ENCODE data around the gene LAMA2. TPM values are rescaled to one million over a fixed set of nuclear protein-coding genes. Genes with fewer than 3 reads are reported as not detected.
A peak's percentile ranks its signal among the peaks of the same experiment; 100 is the strongest.

LAMA2 gene
- total and polyA plus RNA-seq, 2 experiments from 2014 or later, result 0.91 to 6.4 TPM

DNA sequence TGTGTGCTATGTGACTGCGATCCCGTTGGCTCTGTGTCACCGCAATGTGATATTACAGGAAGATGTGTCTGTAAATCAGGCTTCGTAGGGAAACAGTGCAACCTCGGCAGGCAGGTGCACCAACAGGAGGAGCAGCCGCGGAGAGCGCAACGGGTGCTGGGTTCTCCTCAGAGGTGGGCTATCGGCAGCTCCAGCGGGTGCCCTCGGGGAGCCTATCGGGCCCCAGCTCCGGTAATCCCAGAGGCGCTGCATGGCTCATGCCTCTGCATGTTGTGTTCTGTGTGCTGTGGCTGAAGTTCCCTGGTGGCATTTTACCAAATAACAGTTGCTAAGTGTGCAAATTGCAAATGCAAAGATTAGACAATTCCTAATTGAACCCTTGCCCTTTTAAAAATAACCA, 409.9 kb downstream of the LAMA2 start:
- H3K4me1 ChIP-seq (ENCODE audit: insufficient read depth), result no peaks in the 10 kb centered on the region
- no peak overlapping the region for H3K4me3 ChIP-seq
- no peak overlapping the region for H3K27ac ChIP-seq (ENCODE audit: low read depth)
- Mint-ChIP-seq H3K27me3 (ENCODE audit: insufficient read depth, low read depth, poor library complexity) (no peaks in the 10 kb centered on the region), H3K27ac (no peak overlapping the region), H3K9me3 (no peaks in the 10 kb centered on the region), H3K4me3 (no peak overlapping the region), H3K36me3 (ENCODE audit: low read depth) (no peaks in the 10 kb centered on the region), H3K4me1 (no peaks in the 10 kb centered on the region)
- H3K4me2 ChIP-seq, result no peak overlapping the region
- H3F3A ChIP-seq (replicated peaks; ENCODE audit: low read depth), result no peaks in the 10 kb centered on the region
- H3K27me3 ChIP-seq (ENCODE audit: insufficient read depth), result no peaks in the 10 kb centered on the region
- H3K79me2 ChIP-seq (replicated peaks; ENCODE audit: insufficient read depth), result no peaks in the 10 kb centered on the region
- DNase-seq (ENCODE audit: low spot score), result no peak
- TF ChIP-seq STAT1 (IDR thresholded peaks at IDR 0.05; ENCODE audit: unreplicated experiment), result no peak
- TF ChIP-seq CREB1 (CRISPR knock-in tag; IDR thresholded peaks at IDR 0.05; ENCODE audit: low read depth), result no peak
- TF ChIP-seq EZH2 (IDR thresholded peaks at IDR 0.05; ENCODE audit: low read depth, unreplicated experiment), result no peak
- TF ChIP-seq, protein P1, sequence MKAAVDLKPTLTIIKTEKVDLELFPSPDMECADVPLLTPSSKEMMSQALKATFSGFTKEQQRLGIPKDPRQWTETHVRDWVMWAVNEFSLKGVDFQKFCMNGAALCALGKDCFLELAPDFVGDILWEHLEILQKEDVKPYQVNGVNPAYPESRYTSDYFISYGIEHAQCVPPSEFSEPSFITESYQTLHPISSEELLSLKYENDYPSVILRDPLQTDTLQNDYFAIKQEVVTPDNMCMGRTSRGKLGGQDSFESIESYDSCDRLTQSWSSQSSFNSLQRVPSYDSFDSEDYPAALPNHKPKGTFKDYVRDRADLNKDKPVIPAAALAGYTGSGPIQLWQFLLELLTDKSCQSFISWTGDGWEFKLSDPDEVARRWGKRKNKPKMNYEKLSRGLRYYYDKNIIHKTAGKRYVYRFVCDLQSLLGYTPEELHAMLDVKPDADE (IDR thresholded peaks at IDR 0.05), result no peak
- no peak for TF ChIP-seq EZH2phosphoT487 (IDR thresholded peaks at IDR 0.05; ENCODE audit: unreplicated experiment)
- TF ChIP-seq JUNB (IDR thresholded peaks at IDR 0.05; ENCODE audit: unreplicated experiment), result no peak
- no peak for TF ChIP-seq NANOG (IDR thresholded peaks at IDR 0.05; ENCODE audit: borderline replicate concordance)
- TF ChIP-seq, protein P2, sequence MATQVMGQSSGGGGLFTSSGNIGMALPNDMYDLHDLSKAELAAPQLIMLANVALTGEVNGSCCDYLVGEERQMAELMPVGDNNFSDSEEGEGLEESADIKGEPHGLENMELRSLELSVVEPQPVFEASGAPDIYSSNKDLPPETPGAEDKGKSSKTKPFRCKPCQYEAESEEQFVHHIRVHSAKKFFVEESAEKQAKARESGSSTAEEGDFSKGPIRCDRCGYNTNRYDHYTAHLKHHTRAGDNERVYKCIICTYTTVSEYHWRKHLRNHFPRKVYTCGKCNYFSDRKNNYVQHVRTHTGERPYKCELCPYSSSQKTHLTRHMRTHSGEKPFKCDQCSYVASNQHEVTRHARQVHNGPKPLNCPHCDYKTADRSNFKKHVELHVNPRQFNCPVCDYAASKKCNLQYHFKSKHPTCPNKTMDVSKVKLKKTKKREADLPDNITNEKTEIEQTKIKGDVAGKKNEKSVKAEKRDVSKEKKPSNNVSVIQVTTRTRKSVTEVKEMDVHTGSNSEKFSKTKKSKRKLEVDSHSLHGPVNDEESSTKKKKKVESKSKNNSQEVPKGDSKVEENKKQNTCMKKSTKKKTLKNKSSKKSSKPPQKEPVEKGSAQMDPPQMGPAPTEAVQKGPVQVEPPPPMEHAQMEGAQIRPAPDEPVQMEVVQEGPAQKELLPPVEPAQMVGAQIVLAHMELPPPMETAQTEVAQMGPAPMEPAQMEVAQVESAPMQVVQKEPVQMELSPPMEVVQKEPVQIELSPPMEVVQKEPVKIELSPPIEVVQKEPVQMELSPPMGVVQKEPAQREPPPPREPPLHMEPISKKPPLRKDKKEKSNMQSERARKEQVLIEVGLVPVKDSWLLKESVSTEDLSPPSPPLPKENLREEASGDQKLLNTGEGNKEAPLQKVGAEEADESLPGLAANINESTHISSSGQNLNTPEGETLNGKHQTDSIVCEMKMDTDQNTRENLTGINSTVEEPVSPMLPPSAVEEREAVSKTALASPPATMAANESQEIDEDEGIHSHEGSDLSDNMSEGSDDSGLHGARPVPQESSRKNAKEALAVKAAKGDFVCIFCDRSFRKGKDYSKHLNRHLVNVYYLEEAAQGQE (IDR thresholded peaks at IDR 0.05; ENCODE audit: unreplicated experiment), result no peak
- TF ChIP-seq, protein P3, sequence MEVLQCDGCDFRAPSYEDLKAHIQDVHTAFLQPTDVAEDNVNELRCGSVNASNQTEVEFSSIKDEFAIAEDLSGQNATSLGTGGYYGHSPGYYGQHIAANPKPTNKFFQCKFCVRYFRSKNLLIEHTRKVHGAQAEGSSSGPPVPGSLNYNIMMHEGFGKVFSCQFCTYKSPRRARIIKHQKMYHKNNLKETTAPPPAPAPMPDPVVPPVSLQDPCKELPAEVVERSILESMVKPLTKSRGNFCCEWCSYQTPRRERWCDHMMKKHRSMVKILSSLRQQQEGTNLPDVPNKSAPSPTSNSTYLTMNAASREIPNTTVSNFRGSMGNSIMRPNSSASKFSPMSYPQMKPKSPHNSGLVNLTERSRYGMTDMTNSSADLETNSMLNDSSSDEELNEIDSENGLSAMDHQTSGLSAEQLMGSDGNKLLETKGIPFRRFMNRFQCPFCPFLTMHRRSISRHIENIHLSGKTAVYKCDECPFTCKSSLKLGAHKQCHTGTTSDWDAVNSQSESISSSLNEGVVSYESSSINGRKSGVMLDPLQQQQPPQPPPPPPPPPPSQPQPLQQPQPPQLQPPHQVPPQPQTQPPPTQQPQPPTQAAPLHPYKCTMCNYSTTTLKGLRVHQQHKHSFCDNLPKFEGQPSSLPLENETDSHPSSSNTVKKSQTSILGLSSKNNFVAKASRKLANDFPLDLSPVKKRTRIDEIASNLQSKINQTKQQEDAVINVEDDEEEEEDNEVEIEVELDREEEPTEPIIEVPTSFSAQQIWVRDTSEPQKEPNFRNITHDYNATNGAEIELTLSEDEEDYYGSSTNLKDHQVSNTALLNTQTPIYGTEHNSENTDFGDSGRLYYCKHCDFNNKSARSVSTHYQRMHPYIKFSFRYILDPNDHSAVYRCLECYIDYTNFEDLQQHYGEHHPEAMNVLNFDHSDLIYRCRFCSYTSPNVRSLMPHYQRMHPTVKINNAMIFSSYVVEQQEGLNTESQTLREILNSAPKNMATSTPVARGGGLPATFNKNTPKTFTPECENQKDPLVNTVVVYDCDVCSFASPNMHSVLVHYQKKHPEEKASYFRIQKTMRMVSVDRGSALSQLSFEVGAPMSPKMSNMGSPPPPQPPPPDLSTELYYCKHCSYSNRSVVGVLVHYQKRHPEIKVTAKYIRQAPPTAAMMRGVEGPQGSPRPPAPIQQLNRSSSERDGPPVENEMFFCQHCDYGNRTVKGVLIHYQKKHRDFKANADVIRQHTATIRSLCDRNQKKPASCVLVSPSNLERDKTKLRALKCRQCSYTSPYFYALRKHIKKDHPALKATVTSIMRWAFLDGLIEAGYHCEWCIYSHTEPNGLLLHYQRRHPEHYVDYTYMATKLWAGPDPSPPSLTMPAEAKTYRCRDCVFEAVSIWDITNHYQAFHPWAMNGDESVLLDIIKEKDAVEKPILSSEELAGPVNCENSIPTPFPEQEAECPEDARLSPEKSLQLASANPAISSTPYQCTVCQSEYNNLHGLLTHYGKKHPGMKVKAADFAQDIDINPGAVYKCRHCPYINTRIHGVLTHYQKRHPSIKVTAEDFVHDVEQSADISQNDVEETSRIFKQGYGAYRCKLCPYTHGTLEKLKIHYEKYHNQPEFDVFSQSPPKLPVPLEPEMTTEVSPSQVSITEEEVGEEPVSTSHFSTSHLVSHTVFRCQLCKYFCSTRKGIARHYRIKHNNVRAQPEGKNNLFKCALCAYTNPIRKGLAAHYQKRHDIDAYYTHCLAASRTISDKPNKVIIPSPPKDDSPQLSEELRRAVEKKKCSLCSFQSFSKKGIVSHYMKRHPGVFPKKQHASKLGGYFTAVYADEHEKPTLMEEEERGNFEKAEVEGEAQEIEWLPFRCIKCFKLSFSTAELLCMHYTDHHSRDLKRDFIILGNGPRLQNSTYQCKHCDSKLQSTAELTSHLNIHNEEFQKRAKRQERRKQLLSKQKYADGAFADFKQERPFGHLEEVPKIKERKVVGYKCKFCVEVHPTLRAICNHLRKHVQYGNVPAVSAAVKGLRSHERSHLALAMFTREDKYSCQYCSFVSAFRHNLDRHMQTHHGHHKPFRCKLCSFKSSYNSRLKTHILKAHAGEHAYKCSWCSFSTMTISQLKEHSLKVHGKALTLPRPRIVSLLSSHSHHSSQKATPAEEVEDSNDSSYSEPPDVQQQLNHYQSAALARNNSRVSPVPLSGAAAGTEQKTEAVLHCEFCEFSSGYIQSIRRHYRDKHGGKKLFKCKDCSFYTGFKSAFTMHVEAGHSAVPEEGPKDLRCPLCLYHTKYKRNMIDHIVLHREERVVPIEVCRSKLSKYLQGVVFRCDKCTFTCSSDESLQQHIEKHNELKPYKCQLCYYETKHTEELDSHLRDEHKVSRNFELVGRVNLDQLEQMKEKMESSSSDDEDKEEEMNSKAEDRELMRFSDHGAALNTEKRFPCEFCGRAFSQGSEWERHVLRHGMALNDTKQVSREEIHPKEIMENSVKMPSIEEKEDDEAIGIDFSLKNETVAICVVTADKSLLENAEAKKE (CRISPR knock-in tag; IDR thresholded peaks at IDR 0.05), result no peak
- TF ChIP-seq, protein P4, sequence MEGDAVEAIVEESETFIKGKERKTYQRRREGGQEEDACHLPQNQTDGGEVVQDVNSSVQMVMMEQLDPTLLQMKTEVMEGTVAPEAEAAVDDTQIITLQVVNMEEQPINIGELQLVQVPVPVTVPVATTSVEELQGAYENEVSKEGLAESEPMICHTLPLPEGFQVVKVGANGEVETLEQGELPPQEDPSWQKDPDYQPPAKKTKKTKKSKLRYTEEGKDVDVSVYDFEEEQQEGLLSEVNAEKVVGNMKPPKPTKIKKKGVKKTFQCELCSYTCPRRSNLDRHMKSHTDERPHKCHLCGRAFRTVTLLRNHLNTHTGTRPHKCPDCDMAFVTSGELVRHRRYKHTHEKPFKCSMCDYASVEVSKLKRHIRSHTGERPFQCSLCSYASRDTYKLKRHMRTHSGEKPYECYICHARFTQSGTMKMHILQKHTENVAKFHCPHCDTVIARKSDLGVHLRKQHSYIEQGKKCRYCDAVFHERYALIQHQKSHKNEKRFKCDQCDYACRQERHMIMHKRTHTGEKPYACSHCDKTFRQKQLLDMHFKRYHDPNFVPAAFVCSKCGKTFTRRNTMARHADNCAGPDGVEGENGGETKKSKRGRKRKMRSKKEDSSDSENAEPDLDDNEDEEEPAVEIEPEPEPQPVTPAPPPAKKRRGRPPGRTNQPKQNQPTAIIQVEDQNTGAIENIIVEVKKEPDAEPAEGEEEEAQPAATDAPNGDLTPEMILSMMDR (conservative IDR thresholded peaks at IDR 0.05; ENCODE audit: low read depth in 2 of 2), result no peak
- no peak for TF ChIP-seq ZNF114 (CRISPR knock-in tag; IDR thresholded peaks at IDR 0.05)
- no peak for TF ChIP-seq POLR2AphosphoS5 (IDR thresholded peaks at IDR 0.05; ENCODE audit: low read depth)
- TF ChIP-seq ZNF331 (CRISPR knock-in tag; IDR thresholded peaks at IDR 0.05; ENCODE audit: low read depth), result no peak
- ATAC-seq, result peak; percentile 28; the same call in 1 of the 3 replicates
- H3K9me2 ChIP-seq (ENCODE audit: insufficient read depth), result no peaks in the 10 kb centered on the region
- no peaks in the 10 kb centered on the region for H4K20me1 ChIP-seq (replicated peaks; ENCODE audit: insufficient read depth)
- H2AFZ ChIP-seq, result no peak overlapping the region
- no peaks in the 10 kb centered on the region for H3K36me3 ChIP-seq (ENCODE audit: insufficient read depth)
